Osteoblast (primary cell): ENCODE results near the gene HSD17B7. TPM values are rescaled to one million over a fixed set of nuclear protein-coding genes. Genes with fewer than 3 reads are reported as not detected.

Experiments
- DNase-seq: peaks from one replicate; pipeline ENCODE4 v3.0.0; 2011; ENCODE audit warnings: low spot score, mixed read lengths; ENCODE audit not compliant: insufficient read length; ENCODE audit errors: missing footprints
- H2AFZ ChIP-seq: 2 replicates; pipeline ENCODE4 v1.6.0; 2011; ENCODE audit warnings: mild to moderate bottlenecking, low read length
- H3K27ac ChIP-seq: 2 replicates; pipeline ENCODE4 v1.5.1; 2011; ENCODE audit warnings: mild to moderate bottlenecking, low read depth, low read length, moderate library complexity
- H3K27me3 ChIP-seq: 2 replicates; pipeline ENCODE4 v1.6.0; 2012; ENCODE audit warnings: mild to moderate bottlenecking, control low read depth, inconsistent platforms, low read length, moderate library complexity; ENCODE audit not compliant: insufficient read depth
- H3K36me3 ChIP-seq: 2 replicates; pipeline ENCODE4 v1.5.1; 2011; ENCODE audit warnings: mild to moderate bottlenecking, low read length, control low read depth, moderate library complexity; ENCODE audit not compliant: insufficient read depth
- H3K4me1 ChIP-seq: 2 replicates; pipeline ENCODE4 v1.5.1; 2011; ENCODE audit warnings: mild to moderate bottlenecking, low read length, control low read depth, moderate library complexity; ENCODE audit not compliant: insufficient read depth
- H3K4me2 ChIP-seq: 2 replicates; pipeline ENCODE4 v1.6.0; 2011; ENCODE audit warnings: mild to moderate bottlenecking, low read length; ENCODE audit not compliant: insufficient read depth
- H3K4me3 ChIP-seq: fragments of 200-600 bp; sonication (generic); 3 replicates; pipeline ENCODE4 v1.5.1; 2012; ENCODE audit warnings: mild to moderate bottlenecking, low read length, inconsistent platforms; ENCODE audit not compliant: insufficient read depth
- H3K79me2 ChIP-seq: 2 replicates; pipeline ENCODE4 v1.6.0; 2012; ENCODE audit warnings: mild to moderate bottlenecking, low read length, control low read depth, inconsistent platforms; ENCODE audit not compliant: insufficient read depth
- H3K9me3 ChIP-seq: 2 replicates; pipeline ENCODE4 v1.5.1; 2011; ENCODE audit warnings: low read depth, low read length, control low read depth
- H4K20me1 ChIP-seq: 2 replicates; pipeline ENCODE4 v1.6.0; 2012; ENCODE audit warnings: mild to moderate bottlenecking, low read length, control low read depth; ENCODE audit not compliant: insufficient read depth
- CTCF ChIP-seq: IDR thresholded peaks from 2 replicates; pipeline ENCODE4 v1.5.1; 2011; ENCODE audit warnings: mild to moderate bottlenecking, low read depth, low read length, moderate library complexity; ENCODE audit errors: extremely low read depth
- total RNA-seq: library from RNA; depleted of rRNA; stranded (reverse); fragments of >200 nt; gene quantifications from 2 replicates; pipeline ENCODE4 v1.2.3, GENCODE V29; 2012

Gene HSD17B7
- total RNA-seq, 1 donor: 23.9 TPM

- H3K4me1 ChIP-seq: peaks cover 34% of the 10 kb centered on the region
- H3K4me2 ChIP-seq: no peak overlapping the region
- H3K27ac ChIP-seq: no peak overlapping the region
- peaks cover 60% of the 10 kb centered on the region for H3K36me3 ChIP-seq
- H2AFZ ChIP-seq: no peak overlapping the region
- DNase-seq: no peak
- peaks cover 6% of the 10 kb centered on the region for H3K79me2 ChIP-seq
- H3K9me3 ChIP-seq: no peaks in the 10 kb centered on the region
- H4K20me1 ChIP-seq: peaks cover 7% of the 10 kb centered on the region
- no peak for TF ChIP-seq CTCF
- no peak overlapping the region for H3K4me3 ChIP-seq
- H3K27me3 ChIP-seq: no peaks in the 10 kb centered on the region
These were observed 33.0 kb upstream of the HSD17B7 start for GRCh38 chr1:162757476-162757875.

GRCh38 chr1:162765788-162766187 is 24.7 kb upstream of the HSD17B7 start:
- no peaks in the 10 kb centered on the region for H4K20me1 ChIP-seq
- TF ChIP-seq CTCF: no peak
- H3K79me2 ChIP-seq: no peaks in the 10 kb centered on the region
- H3K36me3 ChIP-seq: peaks cover 50% of the 10 kb centered on the region
- H3K4me2 ChIP-seq: no peak overlapping the region
- H2AFZ ChIP-seq: no peak overlapping the region
- H3K4me3 ChIP-seq: no peak overlapping the region
- no peak for DNase-seq
- H3K27ac ChIP-seq: no peak overlapping the region
- H3K27me3 ChIP-seq: no peaks in the 10 kb centered on the region
- no peaks in the 10 kb centered on the region for H3K9me3 ChIP-seq
- H3K4me1 ChIP-seq: no peaks in the 10 kb centered on the region

GRCh38 chr1:162772571-162773154 is 17.8 kb upstream of the HSD17B7 start:
- Histone ChIP-seq H3K79me2 (peaks cover 3% of the 10 kb centered on the region), H4K20me1 (no peaks in the 10 kb centered on the region), H3K9me3 (no peaks in the 10 kb centered on the region), H3K4me2 (peak overlapping the region; percentile 12), H3K36me3 (peaks cover 84% of the 10 kb centered on the region), H2AFZ (no peak overlapping the region), H3K4me3 (no peak overlapping the region), H3K27me3 (no peaks in the 10 kb centered on the region), H3K4me1 (peaks cover 11% of the 10 kb centered on the region), H3K27ac (peak overlapping the region; percentile 66)
- TF ChIP-seq CTCF: peak; percentile 22
- peak; percentile 79 for DNase-seq

- Histone ChIP-seq H3K79me2 (peaks cover 3% of the 10 kb centered on the region), H2AFZ (no peak overlapping the region), H3K9me3 (no peaks in the 10 kb centered on the region), H3K4me1 (peaks cover 11% of the 10 kb centered on the region), H3K27me3 (no peaks in the 10 kb centered on the region), H3K36me3 (peaks cover 85% of the 10 kb centered on the region), H4K20me1 (no peaks in the 10 kb centered on the region), H3K4me3 (no peak overlapping the region), H3K4me2 (no peak overlapping the region), H3K27ac (no peak overlapping the region)
- TF ChIP-seq CTCF: no peak
- DNase-seq: peak; percentile 50
These were observed 16.5 kb upstream of the HSD17B7 start for GRCh38 chr1:162774007-162774406.
